Measurements from ENCODE around the gene UCN.
A peak's percentile ranks its signal among the peaks of the same experiment; 100 is the strongest.

Gene UCN

GRCh38 chr2:27288610-27289009 is 19.6 kb downstream of the UCN start:
- H3K27me3 ChIP-seq (ENCODE audit: insufficient read depth, low read length, poor library complexity), result no peaks in the 10 kb centered on the region
- H3K18ac ChIP-seq (ENCODE audit: low read length), result no peak overlapping the region
- H3K4me3 ChIP-seq (ENCODE audit: low read length), result no peak overlapping the region
- no peak overlapping the region for H3K4me2 ChIP-seq (ENCODE audit: low read length)
- H3K36me3 ChIP-seq (ENCODE audit: control insufficient read depth, insufficient read depth, low read length), result no peaks in the 10 kb centered on the region
- H4K5ac ChIP-seq (ENCODE audit: low read length), result no peak overlapping the region
- H2BK15ac ChIP-seq (replicated peaks; ENCODE audit: low read depth), result no peak overlapping the region
- no peak overlapping the region for H3K9ac ChIP-seq (ENCODE audit: low read length)
- no peak overlapping the region for H2BK5ac ChIP-seq (ENCODE audit: low read length)
- H3K23ac ChIP-seq (ENCODE audit: low read length), result no peak overlapping the region
- no CpG with 5 or more reads among the region's 3 CpGs for WGBS (ENCODE audit: extremely low coverage, insufficient coverage, low lambda C conversion rate)
- peaks cover 2% of the 10 kb centered on the region for H3K4me1 ChIP-seq (ENCODE audit: control insufficient read depth, low read depth, low read length)
- H2BK120ac ChIP-seq (ENCODE audit: low read depth, low read length), result no peak overlapping the region
- H3K79me1 ChIP-seq (ENCODE audit: low read length), result no peaks in the 10 kb centered on the region
- no peak overlapping the region for H2AK5ac ChIP-seq (ENCODE audit: low read length)
- H3K79me2 ChIP-seq (ENCODE audit: control insufficient read depth, insufficient read depth, low read length), result no peaks in the 10 kb centered on the region
- DNase-seq, result no peak
- H3K27ac ChIP-seq (ENCODE audit: low read depth, low read length), result no peak overlapping the region
- no peak overlapping the region for H4K8ac ChIP-seq (ENCODE audit: low read depth, low read length)
- no peak overlapping the region for H3K56ac ChIP-seq (ENCODE audit: low read length)
- no peak overlapping the region for H3K4ac ChIP-seq (ENCODE audit: low read depth, low read length)

- Histone ChIP-seq H4K5ac (ENCODE audit: low read length) (no peak overlapping the region), H3K79me2 (ENCODE audit: control insufficient read depth, insufficient read depth, low read length) (no peaks in the 10 kb centered on the region), H3K79me1 (ENCODE audit: low read length) (no peaks in the 10 kb centered on the region), H3K4me3 (ENCODE audit: low read length) (no peak overlapping the region), H3K27me3 (ENCODE audit: insufficient read depth, low read length, poor library complexity) (no peaks in the 10 kb centered on the region), H3K27ac (ENCODE audit: low read depth, low read length) (no peak overlapping the region), H3K36me3 (ENCODE audit: control insufficient read depth, insufficient read depth, low read length) (no peaks in the 10 kb centered on the region), H2AK5ac (ENCODE audit: low read length) (no peak overlapping the region), H3K9ac (ENCODE audit: low read length) (no peak overlapping the region), H2BK5ac (ENCODE audit: low read length) (no peak overlapping the region), H3K56ac (ENCODE audit: low read length) (no peak overlapping the region), H3K4me2 (ENCODE audit: low read length) (no peak overlapping the region), H2BK120ac (ENCODE audit: low read depth, low read length) (no peak overlapping the region), H3K4ac (ENCODE audit: low read depth, low read length) (no peak overlapping the region), H3K23ac (ENCODE audit: low read length) (no peak overlapping the region), H4K8ac (ENCODE audit: low read depth, low read length) (no peak overlapping the region), H2BK15ac (replicated peaks; ENCODE audit: low read depth) (no peak overlapping the region), H3K4me1 (ENCODE audit: control insufficient read depth, low read depth, low read length) (peaks cover 11% of the 10 kb centered on the region), H3K18ac (ENCODE audit: low read length) (no peak overlapping the region)
- WGBS (ENCODE audit: extremely low coverage, insufficient coverage, low lambda C conversion rate), result no CpG with 5 or more reads among the region's 6 CpGs
- DNase-seq, result no peak
Observed at GRCh38 chr2:27285481-27285880, 22.8 kb downstream of the UCN start.

- Histone ChIP-seq H4K8ac (ENCODE audit: low read depth, low read length) (no peak overlapping the region), H3K4me3 (ENCODE audit: low read length) (no peak overlapping the region), H3K9ac (ENCODE audit: low read length) (no peak overlapping the region), H3K23ac (ENCODE audit: low read length) (no peak overlapping the region), H3K79me2 (ENCODE audit: control insufficient read depth, insufficient read depth, low read length) (no peaks in the 10 kb centered on the region), H3K27me3 (ENCODE audit: insufficient read depth, low read length, poor library complexity) (no peaks in the 10 kb centered on the region), H3K27ac (ENCODE audit: low read depth, low read length) (no peak overlapping the region), H3K18ac (ENCODE audit: low read length) (no peak overlapping the region), H2AK5ac (ENCODE audit: low read length) (no peak overlapping the region), H2BK5ac (ENCODE audit: low read length) (no peak overlapping the region), H3K4me1 (ENCODE audit: control insufficient read depth, low read depth, low read length) (peaks cover 11% of the 10 kb centered on the region), H3K79me1 (ENCODE audit: low read length) (no peaks in the 10 kb centered on the region), H3K56ac (ENCODE audit: low read length) (no peak overlapping the region), H3K4ac (ENCODE audit: low read depth, low read length) (no peak overlapping the region), H3K4me2 (ENCODE audit: low read length) (no peak overlapping the region), H3K36me3 (ENCODE audit: control insufficient read depth, insufficient read depth, low read length) (no peaks in the 10 kb centered on the region), H2BK120ac (ENCODE audit: low read depth, low read length) (no peak overlapping the region), H2BK15ac (replicated peaks; ENCODE audit: low read depth) (no peak overlapping the region), H4K5ac (ENCODE audit: low read length) (no peak overlapping the region)
- DNase-seq, result no peak
- no CpG with 5 or more reads among the region's 1 CpG for WGBS (ENCODE audit: extremely low coverage, insufficient coverage, low lambda C conversion rate)
Observed at GRCh38 chr2:27284996-27285395, 23.2 kb downstream of the UCN start.

GRCh38 chr2:27282892-27283291 is 25.4 kb downstream of the UCN start:
- DNase-seq, result peak; percentile 61
- Histone ChIP-seq H2BK120ac (ENCODE audit: low read depth, low read length) (no peak overlapping the region), H3K36me3 (ENCODE audit: control insufficient read depth, insufficient read depth, low read length) (no peaks in the 10 kb centered on the region), H4K8ac (ENCODE audit: low read depth, low read length) (no peak overlapping the region), H2BK15ac (replicated peaks; ENCODE audit: low read depth) (no peak overlapping the region), H3K4me2 (ENCODE audit: low read length) (no peak overlapping the region), H2BK5ac (ENCODE audit: low read length) (no peak overlapping the region), H3K56ac (ENCODE audit: low read length) (peak overlapping the region; percentile 66), H3K23ac (ENCODE audit: low read length) (no peak overlapping the region), H3K4me1 (ENCODE audit: control insufficient read depth, low read depth, low read length) (peaks cover 11% of the 10 kb centered on the region), H3K4me3 (ENCODE audit: low read length) (no peak overlapping the region), H3K4ac (ENCODE audit: low read depth, low read length) (no peak overlapping the region), H4K5ac (ENCODE audit: low read length) (no peak overlapping the region), H3K27me3 (ENCODE audit: insufficient read depth, low read length, poor library complexity) (no peaks in the 10 kb centered on the region), H3K79me2 (ENCODE audit: control insufficient read depth, insufficient read depth, low read length) (no peaks in the 10 kb centered on the region), H2AK5ac (ENCODE audit: low read length) (no peak overlapping the region), H3K79me1 (ENCODE audit: low read length) (no peaks in the 10 kb centered on the region), H3K9ac (ENCODE audit: low read length) (no peak overlapping the region), H3K18ac (ENCODE audit: low read length) (no peak overlapping the region), H3K27ac (ENCODE audit: low read depth, low read length) (no peak overlapping the region)
- no CpG with 5 or more reads among the region's 5 CpGs for WGBS (ENCODE audit: extremely low coverage, insufficient coverage, low lambda C conversion rate)

- H3K4me3 ChIP-seq (ENCODE audit: low read length), result no peak within 1 kb of the TSS
- H3K23ac ChIP-seq (ENCODE audit: low read length), result no peak within 1 kb of the TSS
- no CpG with 5 or more reads among the region's 5 CpGs for WGBS (ENCODE audit: extremely low coverage, insufficient coverage, low lambda C conversion rate)
- H4K8ac ChIP-seq (ENCODE audit: low read depth, low read length), result no peak within 1 kb of the TSS
- H3K27ac ChIP-seq (ENCODE audit: low read depth, low read length), result no peak within 1 kb of the TSS
- no peaks in the 10 kb centered on the region for H3K79me1 ChIP-seq (ENCODE audit: low read length)
- peak within 1 kb of the TSS; percentile 72 for H3K56ac ChIP-seq (ENCODE audit: low read length)
- H3K9ac ChIP-seq (ENCODE audit: low read length), result no peak within 1 kb of the TSS
- no peak within 1 kb of the TSS for H3K4ac ChIP-seq (ENCODE audit: low read depth, low read length)
- H3K4me2 ChIP-seq (ENCODE audit: low read length), result no peak within 1 kb of the TSS
- no peak within 1 kb of the TSS for H2BK120ac ChIP-seq (ENCODE audit: low read depth, low read length)
- no peak within 1 kb of the TSS for H2BK15ac ChIP-seq (replicated peaks; ENCODE audit: low read depth)
- H3K4me1 ChIP-seq (ENCODE audit: control insufficient read depth, low read depth, low read length), result peaks cover 11% of the 10 kb centered on the region
- H3K18ac ChIP-seq (ENCODE audit: low read length), result no peak within 1 kb of the TSS
- peak; percentile 61 for DNase-seq
- H2AK5ac ChIP-seq (ENCODE audit: low read length), result no peak within 1 kb of the TSS
- no peaks in the 10 kb centered on the region for H3K79me2 ChIP-seq (ENCODE audit: control insufficient read depth, insufficient read depth, low read length)
- H3K27me3 ChIP-seq (ENCODE audit: insufficient read depth, low read length, poor library complexity), result no peaks in the 10 kb centered on the region
- H2BK5ac ChIP-seq (ENCODE audit: low read length), result no peak within 1 kb of the TSS
- no peaks in the 10 kb centered on the region for H3K36me3 ChIP-seq (ENCODE audit: control insufficient read depth, insufficient read depth, low read length)
- H4K5ac ChIP-seq (ENCODE audit: low read length), result peak within 1 kb of the TSS; percentile 81
Observed at GRCh38 chr2:27281855-27282559, 26.2 kb downstream of the UCN start, which contains the start of gene TRIM54. TRIM54 (plus strand) TSS chr2:27282429; CDS start chr2:27282732, 303 bp downstream.

- Histone ChIP-seq H2BK5ac (ENCODE audit: low read length) (no peak overlapping the region), H3K23ac (ENCODE audit: low read length) (no peak overlapping the region), H3K36me3 (ENCODE audit: control insufficient read depth, insufficient read depth, low read length) (no peaks in the 10 kb centered on the region), H3K18ac (ENCODE audit: low read length) (no peak overlapping the region), H3K9ac (ENCODE audit: low read length) (no peak overlapping the region), H3K4ac (ENCODE audit: low read depth, low read length) (no peak overlapping the region), H2BK120ac (ENCODE audit: low read depth, low read length) (no peak overlapping the region), H2BK15ac (replicated peaks; ENCODE audit: low read depth) (no peak overlapping the region), H2AK5ac (ENCODE audit: low read length) (no peak overlapping the region), H3K79me1 (ENCODE audit: low read length) (no peaks in the 10 kb centered on the region), H3K56ac (ENCODE audit: low read length) (no peak overlapping the region), H3K27me3 (ENCODE audit: insufficient read depth, low read length, poor library complexity) (no peaks in the 10 kb centered on the region), H4K5ac (ENCODE audit: low read length) (no peak overlapping the region), H3K4me3 (ENCODE audit: low read length) (no peak overlapping the region), H3K4me2 (ENCODE audit: low read length) (no peak overlapping the region), H4K8ac (ENCODE audit: low read depth, low read length) (no peak overlapping the region), H3K27ac (ENCODE audit: low read depth, low read length) (no peak overlapping the region), H3K79me2 (ENCODE audit: control insufficient read depth, insufficient read depth, low read length) (no peaks in the 10 kb centered on the region), H3K4me1 (ENCODE audit: control insufficient read depth, low read depth, low read length) (peaks cover 11% of the 10 kb centered on the region)
- DNase-seq, result no peak
- WGBS (ENCODE audit: extremely low coverage, insufficient coverage, low lambda C conversion rate), result no CpG with 5 or more reads among the region's 3 CpGs
Observed at GRCh38 chr2:27281442-27281841, 26.8 kb downstream of the UCN start.
